HEK293 (cell line): Measurements from ENCODE around the gene NFKBIE.

ENCODE experiments used
- ELK4 ChIP-seq: IDR thresholded peaks from 2 replicates; pipeline ENCODE4 v1.6.1; 2011; ENCODE audit warnings: mild to moderate bottlenecking, low read depth, low read length, borderline replicate concordance
- GLI4 ChIP-seq: fragments of 450-650 bp; formaldehyde crosslinking; IDR thresholded peaks from 2 replicates; pipeline ENCODE4 v1.5.1; 2016; ENCODE audit warnings: missing biosample characterization, missing genetic modification characterization
- HIC1 ChIP-seq: fragments of 450-650 bp; formaldehyde crosslinking; IDR thresholded peaks from 2 replicates; pipeline ENCODE4 v1.5.1; 2016; ENCODE audit warnings: missing biosample characterization, missing genetic modification characterization
- INSM2 ChIP-seq: fragments of 450-650 bp; formaldehyde crosslinking; IDR thresholded peaks from 2 replicates; pipeline ENCODE4 v1.5.1; 2016; ENCODE audit warnings: missing biosample characterization, missing genetic modification characterization
- MYNN ChIP-seq: fragments of 450-650 bp; formaldehyde crosslinking; IDR thresholded peaks from 2 replicates; pipeline ENCODE4 v1.5.1; 2016; ENCODE audit warnings: missing biosample characterization, missing genetic modification characterization, borderline replicate concordance
- SCRT1 ChIP-seq: fragments of 450-650 bp; formaldehyde crosslinking; IDR thresholded peaks from 2 replicates; pipeline ENCODE4 v1.5.1; 2016; ENCODE audit warnings: missing biosample characterization, missing genetic modification characterization, borderline replicate concordance
- SCRT2 ChIP-seq: fragments of 450-650 bp; formaldehyde crosslinking; IDR thresholded peaks from 2 replicates; pipeline ENCODE4 v1.5.1; 2016; ENCODE audit warnings: missing biosample characterization, missing genetic modification characterization
- WT1 ChIP-seq: fragments of 450-650 bp; formaldehyde crosslinking; IDR thresholded peaks from 2 replicates; pipeline ENCODE4 v1.5.1; 2016; ENCODE audit warnings: missing biosample characterization, missing genetic modification characterization
- ZBTB1 ChIP-seq: fragments of 450-650 bp; formaldehyde crosslinking; IDR thresholded peaks from 2 replicates; pipeline ENCODE4 v1.5.1; 2016; ENCODE audit warnings: missing biosample characterization, missing genetic modification characterization
- ZBTB20 ChIP-seq: fragments of 450-650 bp; formaldehyde crosslinking; IDR thresholded peaks from 2 replicates; pipeline ENCODE4 v1.5.1; 2016; ENCODE audit warnings: missing biosample characterization, missing genetic modification characterization
- ZFHX2 ChIP-seq: fragments of 450-650 bp; formaldehyde crosslinking; conservative IDR thresholded peaks from 2 replicates; pipeline ENCODE4 v1.5.1; 2016; ENCODE audit warnings: missing biosample characterization, missing genetic modification characterization
- ZFP37 ChIP-seq: fragments of 450-650 bp; formaldehyde crosslinking; IDR thresholded peaks from 2 replicates; pipeline ENCODE4 v1.5.1; 2016; ENCODE audit warnings: missing biosample characterization, missing genetic modification characterization
- ZNF121 ChIP-seq: fragments of 450-650 bp; formaldehyde crosslinking; IDR thresholded peaks from 2 replicates; pipeline ENCODE4 v1.5.1; 2016; ENCODE audit warnings: missing biosample characterization, missing genetic modification characterization
- ZNF175 ChIP-seq: fragments of 450-650 bp; formaldehyde crosslinking; IDR thresholded peaks from 2 replicates; pipeline ENCODE4 v1.5.1; 2016; ENCODE audit warnings: missing biosample characterization, missing genetic modification characterization
- ZNF18 ChIP-seq: fragments of 450-650 bp; formaldehyde crosslinking; IDR thresholded peaks from 2 replicates; pipeline ENCODE4 v1.5.1; 2016; ENCODE audit warnings: missing biosample characterization, missing genetic modification characterization
- ZNF2 ChIP-seq: fragments of 450-650 bp; formaldehyde crosslinking; IDR thresholded peaks from 2 replicates; pipeline ENCODE4 v1.5.1; 2016; ENCODE audit warnings: missing biosample characterization, missing genetic modification characterization
- ZNF211 ChIP-seq: fragments of 450-650 bp; formaldehyde crosslinking; IDR thresholded peaks from 2 replicates; pipeline ENCODE4 v1.5.1; 2016; ENCODE audit warnings: low read depth, missing biosample characterization, missing genetic modification characterization
- ZNF221 ChIP-seq: fragments of 450-650 bp; formaldehyde crosslinking; IDR thresholded peaks from 2 replicates; pipeline ENCODE4 v1.5.1; 2017; ENCODE audit warnings: missing biosample characterization, missing genetic modification characterization, borderline replicate concordance
- ZNF223 ChIP-seq: fragments of 450-650 bp; formaldehyde crosslinking; IDR thresholded peaks from 2 replicates; pipeline ENCODE4 v1.5.1; 2016; ENCODE audit warnings: missing biosample characterization, missing genetic modification characterization
- ZNF26 ChIP-seq: fragments of 450-650 bp; formaldehyde crosslinking; IDR thresholded peaks from 2 replicates; pipeline ENCODE4 v1.5.1; 2016; ENCODE audit warnings: missing biosample characterization, missing genetic modification characterization
- ZNF266 ChIP-seq: fragments of 450-650 bp; formaldehyde crosslinking; IDR thresholded peaks from 2 replicates; pipeline ENCODE4 v1.5.1; 2016; ENCODE audit warnings: missing biosample characterization, missing genetic modification characterization, low read depth
- ZNF423 ChIP-seq: fragments of 450-650 bp; formaldehyde crosslinking; IDR thresholded peaks from 2 replicates; pipeline ENCODE4 v1.5.1; 2016; ENCODE audit warnings: missing biosample characterization, missing genetic modification characterization
- ZNF529 ChIP-seq: fragments of 450-650 bp; formaldehyde crosslinking; IDR thresholded peaks from 2 replicates; pipeline ENCODE4 v1.5.1; 2017; ENCODE audit warnings: missing genetic modification characterization, missing biosample characterization; ENCODE audit not compliant: insufficient replicate concordance
- ZNF560 ChIP-seq: fragments of 450-650 bp; formaldehyde crosslinking; IDR thresholded peaks from 2 replicates; pipeline ENCODE4 v1.5.1; 2017; ENCODE audit warnings: missing biosample characterization, missing genetic modification characterization, borderline replicate concordance
- ZNF561 ChIP-seq: fragments of 450-650 bp; IDR thresholded peaks from 2 replicates; pipeline ENCODE4 v1.5.1; 2018; ENCODE audit warnings: missing biosample characterization, missing genetic modification characterization, borderline replicate concordance
- ZNF580 ChIP-seq: fragments of 450-650 bp; formaldehyde crosslinking; IDR thresholded peaks from 2 replicates; pipeline ENCODE4 v1.5.1; 2016; ENCODE audit warnings: missing biosample characterization, missing genetic modification characterization
- ZNF610 ChIP-seq: fragments of 450-650 bp; formaldehyde crosslinking; IDR thresholded peaks from 2 replicates; pipeline ENCODE4 v1.5.1; 2016; ENCODE audit warnings: missing biosample characterization, missing genetic modification characterization, borderline replicate concordance
- ZNF645 ChIP-seq: fragments of 450-650 bp; formaldehyde crosslinking; IDR thresholded peaks from 2 replicates; pipeline ENCODE4; 2016; ENCODE audit warnings: missing biosample characterization, missing genetic modification characterization
- ZNF658 ChIP-seq: fragments of 450-650 bp; formaldehyde crosslinking; IDR thresholded peaks from 2 replicates; pipeline ENCODE4; 2016; ENCODE audit warnings: missing biosample characterization, missing genetic modification characterization
- ZSCAN16 ChIP-seq: fragments of 450-650 bp; formaldehyde crosslinking; IDR thresholded peaks from 2 replicates; pipeline ENCODE4 v1.5.1; 2016; ENCODE audit warnings: missing biosample characterization, missing genetic modification characterization
- ZSCAN23 ChIP-seq: fragments of 450-650 bp; formaldehyde crosslinking; IDR thresholded peaks from 2 replicates; pipeline ENCODE4 v1.5.1; 2016; ENCODE audit warnings: missing biosample characterization, missing genetic modification characterization

The NFKBIE gene

GRCh38 chr6:44257025-44257752 lies 8.2 kb downstream of the NFKBIE start, which contains the start of gene SLC35B2 (continued):
- TF ChIP-seq INSM2 (tag by site-specific recombination) = no peak
- no peak; the same call in 1 of the 2 replicates for TF ChIP-seq HIC1 (tag by site-specific recombination)
- no peak for TF ChIP-seq ZNF580 (tag by site-specific recombination)
- no peak for TF ChIP-seq ZNF266 (tag by site-specific recombination)
- no peak for TF ChIP-seq ZFP37
- TF ChIP-seq ZFHX2 (tag by site-specific recombination) = peak; percentile 80
- peak; percentile 51; the same call in 1 of the 2 replicates for TF ChIP-seq ZSCAN23 (tag by site-specific recombination)
- no peak for TF ChIP-seq ZBTB1 (tag by site-specific recombination)
- TF ChIP-seq ZSCAN16 (tag by site-specific recombination) = no peak
- no peak for TF ChIP-seq ZNF560 (tag by site-specific recombination)
- TF ChIP-seq SCRT1 (tag by site-specific recombination) = no peak
- no peak for TF ChIP-seq ZNF221 (tag by site-specific recombination)
- peak; percentile 60; the same call in 1 of the 2 replicates for TF ChIP-seq ZNF561
- no peak for TF ChIP-seq ZNF175 (tag by site-specific recombination)
- peak; percentile 79 for TF ChIP-seq ZNF610 (tag by site-specific recombination)
- peak; percentile 65 for TF ChIP-seq WT1
- peak; percentile 72 for TF ChIP-seq ZBTB20 (tag by site-specific recombination)
- peak; percentile 43; the same call in 1 of the 2 replicates for TF ChIP-seq GLI4 (tag by site-specific recombination)
- TF ChIP-seq ZNF223 (tag by site-specific recombination) = no peak
- no peak; the same call in 1 of the 2 replicates for TF ChIP-seq MYNN
- TF ChIP-seq ZNF211 (tag by site-specific recombination) = no peak
- no peak for TF ChIP-seq ZNF658 (tag by site-specific recombination)
- no peak for TF ChIP-seq ZNF18 (tag by site-specific recombination)
- no peak for TF ChIP-seq ZNF645 (tag by site-specific recombination)
- no peak for TF ChIP-seq ZNF121 (tag by site-specific recombination)
- TF ChIP-seq ELK4 = no peak
- TF ChIP-seq ZNF529 (tag by site-specific recombination) = no peak
- no peak for TF ChIP-seq ZNF26
- TF ChIP-seq ZNF2 = peak; percentile 26; the same call in 1 of the 2 replicates
- 0 out of 2 replicates have a peak, but pooled peaks have one; percentile 27 for TF ChIP-seq SCRT2 (tag by site-specific recombination)
- TF ChIP-seq ZNF423 (tag by site-specific recombination) = peak; percentile 37
